Keratinocyte (primary cell): Measurements from ENCODE around the gene CRYBA2. TPM values are rescaled to one million over a fixed set of nuclear protein-coding genes. Genes with fewer than 3 reads are reported as not detected.
A peak's percentile ranks its signal among the peaks of the same experiment; 100 is the strongest.

ENCODE experiments used
- DNase-seq: peaks from one replicate; pipeline ENCODE4 v3.0.0-alpha.2; 2011; ENCODE audit warnings: low read depth, missing footprints, low spot score
- FAIRE-seq: peaks from 2 replicates; lab custom pipeline; 2011; peaks lifted over from hg19 to GRCh38; lab: Jason Lieb, UNC
- H2AFZ ChIP-seq: 2 replicates; pipeline ENCODE4 v1.6.0; 2012; ENCODE audit warnings: low read length, control low read depth, inconsistent platforms; ENCODE audit not compliant: control insufficient read depth
- H3K27ac ChIP-seq: 2 replicates; pipeline ENCODE4 v1.5.1; 2011; ENCODE audit warnings: low read length; ENCODE audit not compliant: control insufficient read depth, insufficient read depth
- H3K27me3 ChIP-seq: 3 replicates; pipeline ENCODE4 v1.6.0; 2011; ENCODE audit warnings: low read length; ENCODE audit not compliant: control insufficient read depth, insufficient read depth; ENCODE audit errors: extremely low read depth
- H3K36me3 ChIP-seq, 2 experiments: 2 replicates in 1 of 2; 3 replicates in 1 of 2; pipeline ENCODE4 v1.5.1; 2011; ENCODE audit warnings: low read length in 2 of 2, mild to moderate bottlenecking in 1 of 2; ENCODE audit not compliant: control insufficient read depth in 2 of 2, insufficient read depth in 2 of 2; ENCODE audit errors: extremely low read depth in 1 of 2
- H3K4me1 ChIP-seq: 3 replicates; pipeline ENCODE4 v1.5.1; 2011; ENCODE audit warnings: low read length; ENCODE audit not compliant: control insufficient read depth, insufficient read depth; ENCODE audit errors: extremely low read depth
- H3K4me2 ChIP-seq: 3 replicates; pipeline ENCODE4 v1.6.0; 2011; ENCODE audit warnings: low read depth, low read length; ENCODE audit not compliant: control insufficient read depth, insufficient read depth; ENCODE audit errors: extremely low read depth
- H3K4me3 ChIP-seq, 3 experiments: fragments of 200-600 bp in 1 of 3; sonication (generic) in 1 of 3; 2 replicates in 2 of 3; 3 replicates in 1 of 3; pipeline ENCODE4 v1.5.1; 2011 to 2016; ENCODE audit warnings: low read length in 3 of 3, mild to moderate bottlenecking in 3 of 3, control low read depth in 2 of 3, inconsistent platforms in 1 of 3, low read depth in 1 of 3, mixed read lengths in 1 of 3, mixed run types in 1 of 3, moderate library complexity in 1 of 3; ENCODE audit not compliant: control insufficient read depth in 2 of 3, insufficient read depth in 2 of 3; ENCODE audit errors: extremely low read depth in 1 of 3
- H3K79me2 ChIP-seq: 2 replicates; pipeline ENCODE4 v1.6.0; 2012; ENCODE audit warnings: low read length; ENCODE audit not compliant: control insufficient read depth, insufficient read depth
- H3K9ac ChIP-seq: 3 replicates; pipeline ENCODE4 v1.6.0; 2011; ENCODE audit warnings: low read length; ENCODE audit not compliant: control insufficient read depth, insufficient read depth; ENCODE audit errors: extremely low read depth
- H3K9me1 ChIP-seq: 3 replicates; pipeline ENCODE4 v1.6.0; 2011; ENCODE audit warnings: low read length; ENCODE audit not compliant: control insufficient read depth, insufficient read depth; ENCODE audit errors: extremely low read depth
- H3K9me3 ChIP-seq: 2 replicates; pipeline ENCODE4 v1.5.1; 2012; ENCODE audit warnings: low read depth, low read length; ENCODE audit not compliant: control insufficient read depth
- H4K20me1 ChIP-seq: 3 replicates; pipeline ENCODE4 v1.6.0; 2011; ENCODE audit warnings: low read length; ENCODE audit not compliant: control insufficient read depth, insufficient read depth; ENCODE audit errors: extremely low read depth
- CTCF ChIP-seq, 3 experiments: IDR thresholded peaks in 1 of 3; conservative IDR thresholded peaks in 1 of 3; optimal IDR thresholded peaks in 1 of 3; 2 replicates in 2 of 3; 3 replicates in 1 of 3; pipeline versions ENCODE3 to v1.5.1; 2011; ENCODE audit warnings: low read length in 3 of 3, mild to moderate bottlenecking in 3 of 3, moderate library complexity in 2 of 3, control low read depth in 1 of 3, inconsistent platforms in 1 of 3; ENCODE audit not compliant: insufficient read depth in 2 of 3; ENCODE audit errors: extremely low read depth in 1 of 3
- EZH2 ChIP-seq: IDR thresholded peaks from one replicate; pipeline ENCODE4 v1.6.1; 2012; ENCODE audit warnings: inconsistent platforms, mild to moderate bottlenecking, low read length, moderate library complexity
- dilution Hi-C: fragments of 300-500 bp; cut with MboI; formaldehyde crosslinking; loops from one replicate; pipeline ENCODE4 v1.7.0; 2020; ENCODE audit warnings: low sequenced_read_pairs; ENCODE audit not compliant: extremely low pct_ligation_motif_present
- polyA plus RNA-seq, 5 experiments: library from polyadenylated mRNA; depleted of rRNA in 3 of 5; stranded (reverse) in 3 of 5; stranded (forward) in 1 of 5; unstranded in 1 of 5; fragments of >200 nt; gene quantifications; 1 replicate in 1 of 5; 2 replicates in 3 of 5; 3 replicates in 1 of 5; pipeline versions ENCODE4 v1.2.1 to v1.2.3, GENCODE V29; 2011 to 2012; ENCODE audit warnings: missing spikeins in 2 of 5, low read depth in 1 of 5, low replicate concordance in 1 of 5

The CRYBA2 gene
- polyA plus RNA-seq, 1 donor (not counting 4 experiments of a cell fraction or from before 2014, with no cell fraction given): not detected

GRCh38 chr2:219003267-219003634 is 10.0 kb upstream of the CRYBA2 start:
- Histone ChIP-seq H3K4me2 (no peak overlapping the region), H2AFZ (no peak overlapping the region)

GRCh38 chr2:219002395-219003266 is 9.4 kb upstream of the CRYBA2 start:
- Histone ChIP-seq H3K4me3 (peak overlapping the region; percentile 22 to 46 (median 32)), H3K4me2 (peak overlapping the region; percentile 69), H3K4me1 (peaks cover 15% of the 10 kb centered on the region), H2AFZ (no peak overlapping the region), H3K9ac (no peak overlapping the region), H3K27me3 (peaks cover 64% of the 10 kb centered on the region), H4K20me1 (peaks cover 4% of the 10 kb centered on the region), H3K36me3 (no peaks in the 10 kb centered on the region), H3K27ac (no peak overlapping the region), H3K9me3 (no peaks in the 10 kb centered on the region), H3K9me1 (no peaks in the 10 kb centered on the region), H3K79me2 (no peaks in the 10 kb centered on the region)
- no peak for DNase-seq
- no peak for FAIRE-seq
- TF ChIP-seq EZH2: peak; percentile 77
- TF ChIP-seq CTCF (optimal IDR thresholded peaks at IDR 0.05 in 1 of 3, IDR thresholded peaks at IDR 0.05 in 1 of 3, conservative IDR thresholded peaks at IDR 0.05 in 1 of 3; ENCODE audit: extremely low read depth in 1 of 3, insufficient read depth in 2 of 3, low read length in 3 of 3): peak; percentile 26 to 71 (median 69)
- dilution Hi-C loops: no loop called here

More at GRCh38 chr2:219003267-219003634, 10.0 kb upstream of the CRYBA2 start:
- H3K79me2 ChIP-seq: no peaks in the 10 kb centered on the region
- H4K20me1 ChIP-seq: peaks cover 4% of the 10 kb centered on the region
- no peaks in the 10 kb centered on the region for H3K36me3 ChIP-seq
- DNase-seq (no peak), FAIRE-seq (no peak)
- H3K9me1 ChIP-seq: no peaks in the 10 kb centered on the region
- H3K9me3 ChIP-seq: no peaks in the 10 kb centered on the region
- peaks cover 15% of the 10 kb centered on the region for H3K4me1 ChIP-seq
- dilution Hi-C loops: no loop called here
- H3K4me3 ChIP-seq: peak overlapping the region in 1 of 3 experiments; percentile 46
- TF ChIP-seq EZH2 (no peak), CTCF (optimal IDR thresholded peaks at IDR 0.05 in 1 of 3, IDR thresholded peaks at IDR 0.05 in 1 of 3, conservative IDR thresholded peaks at IDR 0.05 in 1 of 3; ENCODE audit: extremely low read depth in 1 of 3, insufficient read depth in 2 of 3, low read length in 3 of 3) (no peak)
- no peak overlapping the region for H3K9ac ChIP-seq
- H3K27ac ChIP-seq: no peak overlapping the region
- peaks cover 64% of the 10 kb centered on the region for H3K27me3 ChIP-seq
